A549 (cell line): ENCODE measurements around the gene DDX4. TPM values are rescaled to one million over a fixed set of nuclear protein-coding genes. Genes with fewer than 3 reads are reported as not detected.

Source experiments
- ATAC-seq, 2 experiments: fragments of 200-7000 bp in 1 of 2; fragments of >200 bp in 1 of 2; cut with Nextera tagmentation in 1 of 2; cut with Tn5 transposase in 1 of 2; 3 replicates each; pipeline versions ENCODE4 v1.8.0 to v1.9.1; 2018 to 2020; ENCODE audit warnings: mild to moderate bottlenecking in 1 of 2, moderate library complexity in 1 of 2
- CTCF ChIA-PET: fragments of 300-600 bp; sonication (Branson Sonifier 250); formaldehyde crosslinking; extraction: SDS; loops from one replicate; lab custom pipeline; 2021; ENCODE audit warnings: antibody characterized with exemption, inconsistent platforms; lab: Yijun Ruan, JAX
- POLR2A ChIA-PET: fragments of 350-600 bp; formaldehyde crosslinking; extraction: SDS; loops from one replicate; lab custom pipeline; 2021; ENCODE audit warnings: antibody characterized with exemption, inconsistent platforms; lab: Yijun Ruan, JAX
- DNase-seq, 2 experiments: peaks; one replicate each; pipeline versions ENCODE4 v3.0.0 to v3.0.0-alpha.2; 2011 to 2016; ENCODE audit warnings: low read depth in 1 of 2, low spot score in 1 of 2
- FAIRE-seq: peaks from 2 replicates; lab custom pipeline; 2011; peaks lifted over from hg19 to GRCh38; lab: Jason Lieb, UNC
- H3K27ac ChIP-seq, 2 experiments: fragments of >200 bp; sonication (Bioruptor Twin); formaldehyde crosslinking; 3 replicates each; pipeline ENCODE4 v1.5.1; 2016 to 2017
- H3K4me1 ChIP-seq: fragments of >200 bp; sonication (Bioruptor Twin); formaldehyde crosslinking; 3 replicates; pipeline ENCODE4 v1.6.1; 2016
- H3K4me2 ChIP-seq: fragments of >200 bp; sonication (Bioruptor Twin); formaldehyde crosslinking; 3 replicates; pipeline ENCODE4 v1.6.1; 2016
- H3K4me3 ChIP-seq: fragments of >200 bp; sonication (Bioruptor Twin); formaldehyde crosslinking; 3 replicates; pipeline ENCODE4 v1.5.1; 2016
- H3K9me3 ChIP-seq: fragments of >200 bp; sonication (Bioruptor Twin); formaldehyde crosslinking; 3 replicates; pipeline ENCODE4 v1.6.1; 2016
- CBX2 ChIP-seq: fragments of 200-600 bp; sonication (generic); IDR thresholded peaks from 2 replicates; pipeline ENCODE4 v1.6.1; 2016; ENCODE audit warnings: low read depth, mild to moderate bottlenecking, borderline replicate concordance
- CBX8 ChIP-seq: fragments of 200-600 bp; sonication (generic); IDR thresholded peaks from 2 replicates; pipeline ENCODE4 v1.6.1; 2016
- CEBPB ChIP-seq, 2 experiments: fragments of >200 bp in 1 of 2; sonication (Bioruptor Twin) in 1 of 2; formaldehyde crosslinking in 1 of 2; IDR thresholded peaks; 2 replicates each; pipeline ENCODE4 v1.6.1; 2012 to 2016
- ESRRA ChIP-seq: fragments of 150-350 bp; IDR thresholded peaks from 2 replicates; pipeline ENCODE4 v1.6.1; 2014; ENCODE audit warnings: mild to moderate bottlenecking, low read length, borderline replicate concordance
- FOSL2 ChIP-seq, 2 experiments: fragments of 450-650 bp in 1 of 2; fragments of >200 bp in 1 of 2; sonication (Bioruptor Twin) in 1 of 2; formaldehyde crosslinking; IDR thresholded peaks; 2 replicates each; pipeline versions ENCODE4 v1.5.0 to v1.6.1; 2016 to 2020; ENCODE audit warnings: mild to moderate bottlenecking in 1 of 2, moderate library complexity in 1 of 2
- GATA3 ChIP-seq: IDR thresholded peaks from 2 replicates; pipeline ENCODE4 v1.6.1; 2012; ENCODE audit warnings: borderline replicate concordance
- HDAC2 ChIP-seq: fragments of 200-600 bp; sonication (generic); IDR thresholded peaks from 2 replicates; pipeline ENCODE4 v1.6.1; 2016
- HEYL ChIP-seq: fragments of 250-450 bp; sonication (Bioruptor Pico); IDR thresholded peaks from 2 replicates; pipeline ENCODE4 v1.8.0; 2021; ENCODE audit warnings: mild to moderate bottlenecking, moderate library complexity
- HOXA7 ChIP-seq: fragments of 250-450 bp; sonication (Bioruptor Pico); IDR thresholded peaks from 2 replicates; pipeline ENCODE4 v1.5.0; 2020; ENCODE audit warnings: mild to moderate bottlenecking, moderate library complexity
- HOXB13 ChIP-seq: fragments of 250-450 bp; sonication (Bioruptor Pico); IDR thresholded peaks from 2 replicates; pipeline ENCODE4 v1.5.0; 2020; ENCODE audit warnings: low read depth, mild to moderate bottlenecking, moderate library complexity
- HOXB5 ChIP-seq: fragments of 250-450 bp; sonication (Bioruptor Pico); IDR thresholded peaks from 2 replicates; pipeline ENCODE4 v1.5.0; 2020; ENCODE audit warnings: mild to moderate bottlenecking, moderate library complexity
- MAFK ChIP-seq: fragments of 450-650 bp; IDR thresholded peaks from 2 replicates; pipeline ENCODE4 v1.6.1; 2014; ENCODE audit not compliant: partially characterized antibody
- MAX ChIP-seq: IDR thresholded peaks from 2 replicates; pipeline ENCODE4 v1.6.1; 2012
- PHF8 ChIP-seq: fragments of 200-600 bp; sonication (generic); IDR thresholded peaks from 2 replicates; pipeline ENCODE4 v1.6.1; 2016; ENCODE audit warnings: low read depth, mild to moderate bottlenecking, antibody characterized with exemption, moderate library complexity, borderline replicate concordance
- POLR2A ChIP-seq: IDR thresholded peaks from 2 replicates; pipeline ENCODE4 v1.6.1; 2012; ENCODE audit warnings: mild to moderate bottlenecking, low read length
- SREBF2 ChIP-seq: fragments of 450-650 bp; IDR thresholded peaks from 2 replicates; pipeline ENCODE4 v1.6.1; 2014; ENCODE audit warnings: mild to moderate bottlenecking, moderate library complexity
- TFCP2L1 ChIP-seq: fragments of 250-450 bp; sonication (Bioruptor Pico); IDR thresholded peaks from 2 replicates; pipeline ENCODE4 v1.5.0; 2021; ENCODE audit warnings: mild to moderate bottlenecking
- TP53 ChIP-seq: fragments of 250-450 bp; sonication (Bioruptor Pico); IDR thresholded peaks from 2 replicates; pipeline ENCODE4 v1.5.0; 2021; ENCODE audit warnings: mild to moderate bottlenecking, moderate library complexity
- ZFP36 ChIP-seq: fragments of 450-650 bp; IDR thresholded peaks from 2 replicates; pipeline ENCODE4 v1.6.1; 2014; ENCODE audit warnings: borderline replicate concordance; ENCODE audit not compliant: partially characterized antibody
- ZSCAN20 ChIP-seq: fragments of 250-450 bp; sonication (Bioruptor Pico); IDR thresholded peaks from 2 replicates; pipeline ENCODE4 v1.8.0; 2022; ENCODE audit warnings: mild to moderate bottlenecking, moderate library complexity
- WGBS: methylation state at CpG from one replicate; pipeline ENCODE4 v1.1.6; 2017; ENCODE audit errors: missing lambda C conversion rate; 5-methylcytosine and 5-hydroxymethylcytosine counted together
- polyA plus RNA-seq, 4 experiments: library from polyadenylated mRNA; depleted of rRNA in 3 of 4; stranded (reverse); fragments of >200 nt; fragmentation: RNase III in 1 of 4; extraction: RNeasy Plus Mini Kit Qiagen cat#74134 plus additional on column Dnase treatment in 1 of 4; gene quantifications; 2 replicates in 3 of 4; 3 replicates in 1 of 4; pipeline ENCODE4 v1.2.3, GENCODE V29; 2011 to 2017
- TF ChIP-seq, protein P1 (sequence below): IDR thresholded peaks from 2 replicates; pipeline ENCODE4 v1.6.1; 2012; ENCODE audit warnings: low read depth, borderline replicate concordance
- TF ChIP-seq, protein P2 (sequence below): fragments of 450-650 bp; IDR thresholded peaks from 2 replicates; pipeline ENCODE4 v1.6.1; 2014; ENCODE audit warnings: antibody characterized with exemption

The DDX4 gene
- polyA plus RNA-seq, 2 of the 4 experiments (the other 2 are of a cell fraction), result 0.09 TPM; not detected in 1

DNA sequence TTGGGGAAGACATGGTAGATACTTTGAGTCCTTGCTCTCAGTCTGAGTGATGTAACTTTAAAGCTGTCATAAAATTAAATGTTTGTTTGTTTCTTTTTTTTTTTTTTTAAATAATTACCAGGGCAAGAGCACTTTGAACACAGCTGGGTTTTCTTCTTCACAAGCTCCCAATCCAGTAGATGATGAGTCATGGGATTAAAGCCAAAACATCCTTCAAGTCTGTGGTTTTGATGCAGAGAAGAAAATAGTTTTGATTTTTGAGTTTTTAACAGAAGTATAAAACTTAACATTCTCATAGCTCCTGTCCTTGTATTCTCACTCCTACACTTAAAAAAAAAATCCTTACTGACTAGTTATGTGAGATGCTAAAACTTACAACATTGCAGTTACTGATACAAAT lies 78.5 kb downstream of the DDX4 start:
- Histone ChIP-seq H3K4me2 (peak overlapping the region; percentile 46), H3K4me1 (peaks cover 24% of the 10 kb centered on the region), H3K9me3 (no peaks in the 10 kb centered on the region), H3K27ac (peak overlapping the region in 1 of 2 experiments; percentile 28; a peak in 1 of 6 replicates), H3K4me3 (no peak overlapping the region)
- no peak for ATAC-seq
- ChIA-PET POLR2A (no interaction called here), CTCF (no interaction called here)
- no peak for FAIRE-seq
- DNase-seq, result peak; percentile 17 to 38
- no peak for TF ChIP-seq MAFK
- TF ChIP-seq CBX2, result no peak
- TF ChIP-seq FOSL2 (IDR thresholded peaks at IDR 0.05), result no peak
- peak; percentile 67 for TF ChIP-seq FOSL2 (CRISPR knock-in tag; IDR thresholded peaks at IDR 0.05)
- TF ChIP-seq ESRRA, result no peak
- no peak for TF ChIP-seq HOXA7 (CRISPR knock-in tag)
- no peak for TF ChIP-seq ZSCAN20 (CRISPR knock-in tag)

DNA sequence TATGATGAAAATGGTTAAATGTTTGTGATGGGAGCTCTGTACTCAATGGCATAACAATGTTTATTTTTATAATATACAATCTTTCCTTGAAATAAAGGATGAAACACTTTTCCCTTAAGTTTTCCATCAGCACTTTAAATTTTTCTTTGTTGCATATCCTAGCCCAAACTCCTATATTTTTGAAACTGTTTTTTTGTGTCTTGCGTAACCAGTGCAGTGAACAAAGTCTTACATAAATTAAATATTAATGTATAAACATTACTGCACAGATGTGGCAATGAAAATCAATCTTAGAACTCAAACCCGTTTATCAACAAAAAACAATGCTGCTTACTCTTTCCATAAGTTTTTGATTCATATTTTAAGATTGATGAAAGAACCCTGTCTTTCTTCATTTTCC lies 79.2 kb downstream of the DDX4 start:
- Histone ChIP-seq H3K4me2 (peak overlapping the region; percentile 46), H3K27ac (no peak overlapping the region; a peak in 1 of 6 replicates), H3K4me3 (no peak overlapping the region), H3K4me1 (peaks cover 27% of the 10 kb centered on the region), H3K9me3 (no peaks in the 10 kb centered on the region)
- TF ChIP-seq CEBPB (IDR thresholded peaks at IDR 0.05), result peak; percentile 42 to 64; a peak in 3 of 4 replicates
- TF ChIP-seq CBX8, result no peak
- TF ChIP-seq POLR2A, result no peak
- WGBS, result 60% methylated on average over 2 of the region's 2 CpGs
- no peak for ATAC-seq
- CTCF ChIA-PET, result no interaction called here
- no peak for FAIRE-seq
- DNase-seq, result no peak
- POLR2A ChIA-PET, result no interaction called here

DNA sequence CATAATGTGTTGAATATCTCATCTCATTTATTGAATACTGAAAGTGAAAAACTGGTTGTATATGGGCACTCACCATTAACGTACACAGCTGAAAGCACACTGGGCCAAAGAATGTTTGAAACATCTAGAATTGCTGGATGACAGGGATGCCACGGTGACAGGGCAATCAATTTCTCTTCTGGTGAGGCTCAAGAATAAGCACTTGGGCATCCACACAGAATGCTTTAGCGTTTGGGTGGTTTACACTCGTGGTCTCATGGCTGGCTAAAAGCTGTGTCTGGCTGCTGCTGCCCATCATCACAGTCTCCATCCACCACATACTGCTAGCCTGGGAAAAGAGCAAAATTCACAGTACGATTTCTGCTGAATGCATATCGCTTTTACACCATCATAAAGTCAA lies 82.6 kb downstream of the DDX4 start:
- POLR2A ChIA-PET, result no interaction called here
- H3K4me3 ChIP-seq, result no peak overlapping the region
- no peak for ATAC-seq
- H3K27ac ChIP-seq, result no peak overlapping the region
- no peak overlapping the region for H3K4me2 ChIP-seq
- CTCF ChIA-PET, result interaction anchor here (0.6 to 1.1 kb wide), 3 partner anchors 10 to 381 kb away, joined by 3 to 4 read pairs (median 3); no protein-coding TSS in a partner anchor
- no peaks in the 10 kb centered on the region for H3K9me3 ChIP-seq
- no peak for FAIRE-seq
- WGBS, result 92% methylated on average over 6 of the region's 6 CpGs
- TF ChIP-seq PHF8, result no peak
- TF ChIP-seq HOXB5, result no peak
- TF ChIP-seq TFCP2L1 (CRISPR knock-in tag), result no peak
- TF ChIP-seq GATA3, result no peak
- TF ChIP-seq ZFP36, result no peak
- TF ChIP-seq TP53 (CRISPR knock-in tag), result no peak
- no peak for TF ChIP-seq HOXA7 (CRISPR knock-in tag)
- DNase-seq, result no peak
- peaks cover 27% of the 10 kb centered on the region for H3K4me1 ChIP-seq

DNA sequence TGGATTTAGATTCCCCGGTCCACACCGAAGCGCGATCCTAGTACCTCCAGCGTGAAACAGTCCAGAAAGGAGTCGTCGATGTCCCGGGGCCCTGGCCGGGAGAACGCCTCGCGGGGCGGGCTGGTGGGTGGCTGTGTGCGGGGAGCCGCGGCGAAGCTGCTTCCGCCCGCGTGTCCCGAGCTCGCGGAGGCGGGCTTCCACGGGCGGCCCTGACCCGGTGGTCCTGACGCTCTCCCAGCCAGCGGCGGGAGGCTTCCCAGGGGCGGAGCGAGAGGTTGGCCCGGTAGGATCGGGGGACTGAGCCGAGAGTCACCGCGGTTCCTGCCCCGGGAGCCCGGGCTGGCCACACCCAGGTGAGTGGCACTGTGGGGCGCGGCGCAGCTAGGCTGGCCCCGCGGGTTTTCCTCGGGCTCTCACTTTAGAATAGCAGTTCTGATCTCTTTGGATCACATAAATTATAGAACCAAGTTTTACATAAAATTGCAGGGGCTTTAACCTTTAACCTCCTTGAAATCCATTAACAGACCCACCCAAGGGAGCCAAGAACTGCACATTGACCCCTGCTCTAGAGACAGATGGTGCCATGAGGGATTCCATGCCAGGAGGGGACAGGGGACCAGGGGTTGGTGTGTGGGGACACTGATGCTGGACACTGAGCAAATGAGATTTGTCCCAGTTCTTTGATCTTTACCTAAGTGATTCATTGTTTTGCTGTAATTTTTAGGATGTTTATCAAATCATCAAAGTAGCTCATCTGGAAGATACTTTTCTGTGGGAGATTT lies 84.1 kb downstream of the DDX4 start:
- H3K27ac ChIP-seq, result peak overlapping the region; percentile 69 to 89
- ChIA-PET POLR2A (no interaction called here), CTCF (interaction anchor here (0.8 to 1.2 kb wide), 2 partner anchors 16 to 92 kb away, joined by 3 read pairs; no protein-coding TSS in a partner anchor)
- H3K4me2 ChIP-seq, result peak overlapping the region; percentile 80
- no peaks in the 10 kb centered on the region for H3K9me3 ChIP-seq
- H3K4me1 ChIP-seq, result peaks cover 16% of the 10 kb centered on the region
- H3K4me3 ChIP-seq, result peak overlapping the region; percentile 46
- TF ChIP-seq, protein P1, sequence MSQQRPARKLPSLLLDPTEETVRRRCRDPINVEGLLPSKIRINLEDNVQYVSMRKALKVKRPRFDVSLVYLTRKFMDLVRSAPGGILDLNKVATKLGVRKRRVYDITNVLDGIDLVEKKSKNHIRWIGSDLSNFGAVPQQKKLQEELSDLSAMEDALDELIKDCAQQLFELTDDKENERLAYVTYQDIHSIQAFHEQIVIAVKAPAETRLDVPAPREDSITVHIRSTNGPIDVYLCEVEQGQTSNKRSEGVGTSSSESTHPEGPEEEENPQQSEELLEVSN, result peak; percentile 69
- TF ChIP-seq HDAC2, result no peak
- no peak for TF ChIP-seq HEYL (CRISPR knock-in tag)
- TF ChIP-seq MAX, result peak; percentile 55; the same call in 1 of the 2 replicates
- TF ChIP-seq, protein P2, sequence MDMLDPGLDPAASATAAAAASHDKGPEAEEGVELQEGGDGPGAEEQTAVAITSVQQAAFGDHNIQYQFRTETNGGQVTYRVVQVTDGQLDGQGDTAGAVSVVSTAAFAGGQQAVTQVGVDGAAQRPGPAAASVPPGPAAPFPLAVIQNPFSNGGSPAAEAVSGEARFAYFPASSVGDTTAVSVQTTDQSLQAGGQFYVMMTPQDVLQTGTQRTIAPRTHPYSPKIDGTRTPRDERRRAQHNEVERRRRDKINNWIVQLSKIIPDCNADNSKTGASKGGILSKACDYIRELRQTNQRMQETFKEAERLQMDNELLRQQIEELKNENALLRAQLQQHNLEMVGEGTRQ, result no peak
- no peak for TF ChIP-seq HOXB13 (CRISPR knock-in tag)
- no peak for TF ChIP-seq SREBF2
- peak; percentile 11 to 49 for DNase-seq
- FAIRE-seq, result no peak
- WGBS, result 38% methylated on average over 14 of the region's 45 CpGs
- ATAC-seq, result peak; percentile 92 to 96; a peak in 5 of 6 replicates
